ENCODE results near the gene C1orf53. TPM values are rescaled to one million over a fixed set of nuclear protein-coding genes. Genes with fewer than 3 reads are reported as not detected.

The C1orf53 gene
- total and polyA plus RNA-seq, 2 donors (not counting 1 experiment from before 2014, with no cell fraction given): 0.24 TPM; not detected in 1

DNA sequence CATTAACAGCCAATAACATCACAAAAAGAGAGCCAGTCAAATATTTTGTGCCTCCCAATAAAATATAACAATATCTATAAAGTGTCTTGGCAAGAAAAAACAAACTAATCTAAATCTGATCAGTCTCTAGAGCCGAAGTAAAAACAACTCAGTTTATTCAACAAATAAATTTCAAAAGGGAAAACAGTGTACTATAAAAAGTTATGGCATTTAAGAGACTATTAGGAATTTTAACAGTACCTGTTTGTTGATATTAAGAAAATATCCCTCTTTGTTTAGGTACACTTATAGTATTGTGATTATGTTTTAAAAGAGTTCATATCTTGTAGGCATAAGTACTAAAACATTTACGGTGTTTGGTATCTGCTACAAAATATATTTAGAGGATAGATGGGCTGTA is 36.6 kb upstream of the C1orf53 start:
- Histone ChIP-seq H4K20me1 (ENCODE audit: control insufficient read depth, insufficient read depth, low read length, poor library complexity, severe bottlenecking) (no peaks in the 10 kb centered on the region), H3K27me3 (replicated peaks in 1 of 4; ENCODE audit: control extremely low read depth in 1 of 4, control insufficient read depth in 3 of 4, insufficient read depth in 4 of 4, low read length in 3 of 4) (no peaks in the 10 kb centered on the region), H3K9ac (ENCODE audit: low read length) (no peak overlapping the region), H3K9me3 (ENCODE audit: control extremely low read depth in 1 of 3, control insufficient read depth in 2 of 3, insufficient read depth in 1 of 3, low read length in 2 of 3) (no peaks in the 10 kb centered on the region), H3K4me1 (ENCODE audit: control insufficient read depth in 2 of 2, insufficient read depth in 2 of 2, low read length in 2 of 2) (no peaks in the 10 kb centered on the region), H3K27ac (ENCODE audit: low read length in 2 of 2) (no peak overlapping the region), H3K79me2 (ENCODE audit: control insufficient read depth, insufficient read depth, low read length) (no peaks in the 10 kb centered on the region), H3K4me3 (ENCODE audit: control extremely low read depth in 1 of 5, extremely low read depth in 1 of 5, insufficient read depth in 1 of 5, low read depth in 2 of 5, low read length in 4 of 5) (no peak overlapping the region), H3K36me3 (replicated peaks in 1 of 2; ENCODE audit: control extremely low read depth in 1 of 2, control insufficient read depth in 1 of 2, extremely low read depth in 1 of 2, insufficient read depth in 2 of 2, low read length in 1 of 2) (no peaks in the 10 kb centered on the region), H2AFZ (ENCODE audit: insufficient read depth, low read depth, low read length, poor library complexity, severe bottlenecking) (no peak overlapping the region), H3K4me2 (replicated peaks; ENCODE audit: low read depth, low read length, poor library complexity, severe bottlenecking) (no peak overlapping the region)
- no peak for DNase-seq
- TF ChIP-seq CTCF (IDR thresholded peaks at IDR 0.05) (no peak), EZH2 (IDR thresholded peaks at IDR 0.05; ENCODE audit: borderline replicate concordance, insufficient read depth, low read depth, low read length, poor library complexity, severe bottlenecking) (no peak)
- H3K27me3 Mint-ChIP-seq: peaks cover 3% of the 10 kb centered on the region
- intact Hi-C loops (cut with micrococcal nuclease): loop anchor here (5.0 kb wide), 2 partner anchors 56 to 174 kb away; no protein-coding TSS in a partner anchor
- H3K27ac Mint-ChIP-seq: no peak overlapping the region
- no CpG with 5 or more reads among the region's 2 CpGs for WGBS (ENCODE audit: insufficient coverage)
- POLR2A ChIA-PET: no interaction called here
- ATAC-seq (ENCODE audit: low read depth): no peak
- H3K4me1 Mint-ChIP-seq: peaks cover 3% of the 10 kb centered on the region
- no peak overlapping the region for H3K4me3 Mint-ChIP-seq
- no peaks in the 10 kb centered on the region for H3K9me3 Mint-ChIP-seq (ENCODE audit: insufficient read depth)
- CTCF ChIA-PET: interaction anchor here (0.9 to 9.8 kb wide), 4 partner anchors 10 to 249 kb away, joined by 3 to 171 read pairs (median 4); no protein-coding TSS in a partner anchor

GRCh38 chr1:197868751-197869489 is 33.5 kb upstream of the C1orf53 start:
- Mint-ChIP-seq H3K9me3 (ENCODE audit: insufficient read depth) (no peaks in the 10 kb centered on the region), H3K4me1 (peaks cover 3% of the 10 kb centered on the region), H3K4me3 (no peak overlapping the region), H3K27ac (no peak overlapping the region), H3K27me3 (peaks cover 3% of the 10 kb centered on the region)
- H3K4me2 ChIP-seq (replicated peaks; ENCODE audit: low read depth, low read length, poor library complexity, severe bottlenecking): no peak overlapping the region
- H2AFZ ChIP-seq (ENCODE audit: insufficient read depth, low read depth, low read length, poor library complexity, severe bottlenecking): no peak overlapping the region
- no peak overlapping the region for H3K4me3 ChIP-seq (ENCODE audit: control extremely low read depth in 1 of 5, extremely low read depth in 1 of 5, insufficient read depth in 1 of 5, low read depth in 2 of 5, low read length in 4 of 5)
- TF ChIP-seq EZH2 (IDR thresholded peaks at IDR 0.05; ENCODE audit: borderline replicate concordance, insufficient read depth, low read depth, low read length, poor library complexity, severe bottlenecking): no peak
- peak; percentile 81 for TF ChIP-seq CTCF (IDR thresholded peaks at IDR 0.05)
- no peaks in the 10 kb centered on the region for H3K27me3 ChIP-seq (replicated peaks in 1 of 4; ENCODE audit: control extremely low read depth in 1 of 4, control insufficient read depth in 3 of 4, insufficient read depth in 4 of 4, low read length in 3 of 4)
- no CpG with 5 or more reads among the region's 7 CpGs for WGBS (ENCODE audit: insufficient coverage)
- intact Hi-C loops (cut with micrococcal nuclease): loop anchor here (1.0 to 5.0 kb wide), 5 partner anchors 53 to 348 kb away; no protein-coding TSS in a partner anchor
- ChIA-PET POLR2A (no interaction called here), CTCF (interaction anchor here (0.6 to 9.8 kb wide), 39 partner anchors 9 to 813 kb away, joined by 3 to 171 read pairs (median 4); partner anchors contain the start of genes C1orf53 and DENND1B)
- no peaks in the 10 kb centered on the region for H3K4me1 ChIP-seq (ENCODE audit: control insufficient read depth in 2 of 2, insufficient read depth in 2 of 2, low read length in 2 of 2)
- H3K36me3 ChIP-seq (replicated peaks in 1 of 2; ENCODE audit: control extremely low read depth in 1 of 2, control insufficient read depth in 1 of 2, extremely low read depth in 1 of 2, insufficient read depth in 2 of 2, low read length in 1 of 2): no peaks in the 10 kb centered on the region
- no peaks in the 10 kb centered on the region for H3K79me2 ChIP-seq (ENCODE audit: control insufficient read depth, insufficient read depth, low read length)
- no peaks in the 10 kb centered on the region for H4K20me1 ChIP-seq (ENCODE audit: control insufficient read depth, insufficient read depth, low read length, poor library complexity, severe bottlenecking)
- peak; percentile 73 for ATAC-seq (ENCODE audit: low read depth)
- no peak overlapping the region for H3K9ac ChIP-seq (ENCODE audit: low read length)
- H3K27ac ChIP-seq (ENCODE audit: low read length in 2 of 2): no peak overlapping the region
- peaks cover 0 to 3% (median 0%) of the 10 kb centered on the region in 3 donors for H3K9me3 ChIP-seq (ENCODE audit: control extremely low read depth in 1 of 3, control insufficient read depth in 2 of 3, insufficient read depth in 1 of 3, low read length in 2 of 3)
- peak; percentile 45 for DNase-seq

Data from B cell (primary cell).